Measurements from ENCODE around the gene SLC34A3.

The SLC34A3 gene

DNA sequence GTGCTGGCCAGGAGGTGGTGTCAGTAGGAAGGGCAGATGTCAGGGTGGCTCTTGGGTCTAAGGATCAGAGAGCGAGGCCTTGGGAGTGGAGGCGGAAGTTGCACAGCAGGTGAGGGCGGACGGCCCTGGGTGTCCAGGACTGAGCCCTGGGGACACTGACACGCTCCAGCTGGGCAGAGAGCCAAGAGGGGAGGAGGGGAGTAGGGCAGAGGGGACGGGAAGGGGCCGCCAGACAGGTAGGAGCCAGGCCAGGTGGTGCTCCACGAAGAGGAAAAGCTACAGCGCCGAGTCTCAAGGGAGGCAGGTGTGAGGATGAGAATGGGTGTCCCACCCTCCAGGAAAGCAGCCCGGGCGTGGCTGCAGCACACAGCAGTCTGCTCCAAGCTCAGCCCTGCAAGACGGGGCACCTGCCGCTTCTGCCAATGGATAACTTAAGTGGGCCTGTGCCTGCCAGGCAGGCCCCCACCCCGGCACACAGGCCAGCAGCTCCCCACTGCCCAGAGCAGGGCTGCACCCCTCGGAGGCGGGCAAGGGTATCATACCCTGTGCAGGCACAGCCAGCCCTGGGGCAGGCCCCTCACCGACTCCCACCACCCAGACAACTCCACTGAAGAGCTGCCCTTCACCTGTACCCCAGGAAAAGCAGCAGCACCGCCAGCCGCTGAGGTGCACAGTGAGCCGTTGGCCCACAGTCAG lies 35.0 kb upstream of the SLC34A3 start:
- no peak overlapping the region for H3K4me3 ChIP-seq (ENCODE audit: control insufficient read depth, low read depth, low read length)
- TF ChIP-seq, protein P1, sequence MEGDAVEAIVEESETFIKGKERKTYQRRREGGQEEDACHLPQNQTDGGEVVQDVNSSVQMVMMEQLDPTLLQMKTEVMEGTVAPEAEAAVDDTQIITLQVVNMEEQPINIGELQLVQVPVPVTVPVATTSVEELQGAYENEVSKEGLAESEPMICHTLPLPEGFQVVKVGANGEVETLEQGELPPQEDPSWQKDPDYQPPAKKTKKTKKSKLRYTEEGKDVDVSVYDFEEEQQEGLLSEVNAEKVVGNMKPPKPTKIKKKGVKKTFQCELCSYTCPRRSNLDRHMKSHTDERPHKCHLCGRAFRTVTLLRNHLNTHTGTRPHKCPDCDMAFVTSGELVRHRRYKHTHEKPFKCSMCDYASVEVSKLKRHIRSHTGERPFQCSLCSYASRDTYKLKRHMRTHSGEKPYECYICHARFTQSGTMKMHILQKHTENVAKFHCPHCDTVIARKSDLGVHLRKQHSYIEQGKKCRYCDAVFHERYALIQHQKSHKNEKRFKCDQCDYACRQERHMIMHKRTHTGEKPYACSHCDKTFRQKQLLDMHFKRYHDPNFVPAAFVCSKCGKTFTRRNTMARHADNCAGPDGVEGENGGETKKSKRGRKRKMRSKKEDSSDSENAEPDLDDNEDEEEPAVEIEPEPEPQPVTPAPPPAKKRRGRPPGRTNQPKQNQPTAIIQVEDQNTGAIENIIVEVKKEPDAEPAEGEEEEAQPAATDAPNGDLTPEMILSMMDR (conservative IDR thresholded peaks at IDR 0.05; ENCODE audit: control insufficient read depth, insufficient read depth, low read depth, low read length) = no peak
- DNase-seq (ENCODE audit: low read depth) = no peak

DNA sequence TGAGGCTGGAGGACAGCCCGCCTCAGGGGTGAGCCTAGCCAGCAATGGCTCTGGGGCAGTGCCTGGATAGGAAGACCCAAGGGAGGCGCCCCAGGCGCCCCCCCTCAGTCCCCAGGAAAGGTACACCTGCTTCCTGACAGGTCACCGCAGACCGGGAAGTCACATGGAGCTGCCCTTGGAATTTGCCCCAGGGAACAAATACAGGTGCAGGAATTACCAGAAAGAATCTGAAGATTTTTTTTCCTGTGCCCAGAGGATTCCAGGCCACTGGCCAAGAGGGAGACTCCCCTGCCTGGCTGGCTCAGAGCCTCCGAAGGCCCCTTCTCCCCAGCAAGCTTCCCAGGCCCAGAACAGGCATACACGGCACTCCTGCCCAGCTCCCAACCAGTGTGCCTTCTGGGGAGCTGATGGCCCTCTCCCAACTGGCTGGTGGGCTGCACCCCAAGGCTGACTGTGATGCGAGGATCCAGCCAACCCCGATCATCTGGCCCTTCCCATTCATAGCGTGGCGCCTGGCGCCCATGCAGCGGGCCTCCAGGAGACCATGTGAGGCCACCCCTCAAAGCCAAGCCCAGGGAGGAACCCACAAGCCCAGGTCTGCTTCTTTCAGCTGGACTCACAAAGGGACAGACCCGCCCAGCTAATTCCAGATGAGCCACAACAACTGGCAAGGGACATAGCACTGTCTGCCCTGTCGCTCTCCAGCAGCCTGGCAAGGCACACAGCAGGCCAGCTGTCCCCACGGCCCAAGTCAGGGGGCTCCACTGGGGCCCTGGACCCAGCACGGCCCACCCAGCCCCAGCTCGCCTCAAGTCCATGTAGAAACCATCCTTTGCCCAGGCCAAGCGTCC lies 32.4 kb upstream of the SLC34A3 start:
- DNase-seq (ENCODE audit: low read depth) = no peak
- TF ChIP-seq, protein P1 (conservative IDR thresholded peaks at IDR 0.05; ENCODE audit: control insufficient read depth, insufficient read depth, low read depth, low read length) = no peak
- H3K4me3 ChIP-seq (ENCODE audit: control insufficient read depth, low read depth, low read length) = no peak overlapping the region

DNA sequence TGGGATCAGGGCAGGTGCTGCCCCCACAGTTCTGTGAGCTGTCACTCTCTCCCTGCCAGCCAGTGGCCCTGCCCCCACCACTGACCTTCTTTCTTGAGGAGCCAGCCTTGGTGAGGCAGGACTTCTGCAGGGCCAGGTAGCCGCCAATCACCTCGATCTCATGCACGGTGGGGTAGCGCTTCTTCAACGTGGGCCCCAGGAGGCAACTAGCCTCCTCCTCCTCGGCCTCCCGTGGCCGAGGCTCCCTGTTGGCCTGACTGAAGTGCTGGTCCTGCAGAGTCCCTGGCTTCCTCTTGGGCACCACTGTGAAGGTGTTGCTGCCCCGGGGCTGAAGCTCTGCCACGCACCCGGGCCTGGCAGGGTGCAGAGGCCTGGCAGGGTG lies 31.8 kb upstream of the SLC34A3 start:
- TF ChIP-seq, protein P1 (conservative IDR thresholded peaks at IDR 0.05; ENCODE audit: control insufficient read depth, insufficient read depth, low read depth, low read length) = no peak
- no peak for DNase-seq (ENCODE audit: low read depth)
- H3K4me3 ChIP-seq (ENCODE audit: control insufficient read depth, low read depth, low read length) = peak overlapping the region; percentile 42

DNA sequence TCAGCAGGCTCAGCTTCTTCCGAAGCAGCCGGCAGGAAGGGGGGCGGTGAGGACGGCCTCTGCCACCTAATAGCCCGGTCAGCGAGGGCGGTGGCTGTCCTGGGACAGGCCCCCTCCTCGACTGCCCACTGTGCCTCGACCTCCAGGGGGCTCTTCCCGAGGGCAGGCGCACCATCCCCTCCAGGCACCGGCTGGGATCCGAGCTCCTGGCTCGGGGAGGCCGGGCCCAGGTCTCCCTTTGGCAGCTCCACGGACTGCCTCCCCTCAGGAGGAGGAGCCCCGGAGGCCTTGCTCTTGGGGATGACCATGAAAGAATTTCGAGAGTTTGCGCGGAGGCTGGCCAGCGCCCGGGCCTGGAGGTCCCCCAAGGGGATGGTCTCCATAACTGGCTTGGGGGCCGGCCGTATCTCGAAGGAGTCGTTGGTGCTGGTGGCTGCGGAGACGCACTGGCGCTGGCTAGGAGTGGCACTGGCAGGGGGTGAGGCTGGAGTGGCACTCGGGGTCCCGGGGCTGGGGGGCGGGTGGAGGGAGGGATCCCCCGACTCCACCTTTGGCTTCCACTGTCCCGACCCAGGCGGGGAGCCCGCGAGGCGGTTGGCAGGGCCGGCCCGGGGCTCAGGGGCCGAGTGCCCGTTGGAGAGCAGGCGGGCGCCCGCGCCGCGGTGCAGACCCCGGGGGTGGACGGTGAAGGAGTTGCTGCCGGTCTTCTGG lies 31.1 kb upstream of the SLC34A3 start:
- DNase-seq (ENCODE audit: low read depth) = no peak
- H3K4me3 ChIP-seq (ENCODE audit: control insufficient read depth, low read depth, low read length) = peak overlapping the region; percentile 42

DNA sequence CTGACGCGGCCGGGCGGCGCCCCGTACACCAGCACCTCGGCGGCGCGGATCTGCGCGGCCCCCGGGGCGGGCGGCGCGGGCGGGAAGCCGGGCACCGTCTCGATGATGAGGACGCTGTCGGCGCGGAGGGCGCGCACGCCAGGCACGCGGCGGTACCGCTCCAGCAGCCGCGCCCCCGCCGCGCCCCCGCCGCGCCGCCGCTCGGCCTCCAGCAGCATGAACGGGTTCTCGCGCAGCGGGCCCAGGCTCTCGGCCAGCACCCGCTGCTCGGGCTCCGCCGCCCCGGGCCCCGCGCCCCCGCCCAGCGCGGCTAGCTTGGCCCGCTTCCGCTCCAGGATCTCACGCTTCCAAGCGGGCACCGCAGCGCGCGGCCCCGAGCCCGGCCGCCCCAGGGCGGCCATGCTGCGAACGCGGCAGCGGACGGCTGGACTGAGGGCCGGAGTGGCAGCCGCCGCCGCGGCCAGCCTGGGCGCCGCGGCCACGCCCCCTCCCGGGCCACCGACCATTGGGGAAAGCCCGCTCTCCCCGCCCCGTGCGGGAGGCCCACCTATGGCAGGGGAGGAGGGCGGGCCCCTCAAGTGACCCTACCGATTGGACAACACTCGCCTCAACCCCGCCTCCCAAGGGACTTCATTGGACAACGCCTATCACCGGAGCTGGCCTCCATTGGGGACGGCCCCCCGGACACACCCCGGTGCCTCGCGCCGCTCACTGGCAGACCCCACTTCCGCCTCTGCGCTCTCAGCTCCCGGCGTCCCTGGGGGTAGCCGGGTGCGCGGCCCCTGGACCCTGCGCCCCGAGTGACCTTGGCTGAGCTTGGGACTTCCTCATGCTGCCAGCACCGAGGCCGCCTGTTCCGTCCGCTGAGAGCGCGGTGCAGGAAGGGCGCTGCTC lies 30.1 kb upstream of the SLC34A3 start, which contains the start of gene TPRN:
TPRN (minus strand) TSS at position 431 of the 894 bp plus-strand sequence; CDS start at position 401, 30 bp downstream.
- TF ChIP-seq, protein P1 (conservative IDR thresholded peaks at IDR 0.05; ENCODE audit: control insufficient read depth, insufficient read depth, low read depth, low read length) = no peak
- DNase-seq (ENCODE audit: low read depth) = peak; percentile 99
- peak within 1 kb of the TSS; percentile 63 for H3K4me3 ChIP-seq (ENCODE audit: control insufficient read depth, low read depth, low read length)

More for the DNA sequence above, 31.1 kb upstream of the SLC34A3 start:
- TF ChIP-seq, protein P1 (conservative IDR thresholded peaks at IDR 0.05; ENCODE audit: control insufficient read depth, insufficient read depth, low read depth, low read length) = no peak

All from fibroblast of mammary gland (primary cell).